ENCODE results near the gene ARHGEF17.
A peak's percentile ranks its signal among the peaks of the same experiment; 100 is the strongest.

The ARHGEF17 gene

DNA sequence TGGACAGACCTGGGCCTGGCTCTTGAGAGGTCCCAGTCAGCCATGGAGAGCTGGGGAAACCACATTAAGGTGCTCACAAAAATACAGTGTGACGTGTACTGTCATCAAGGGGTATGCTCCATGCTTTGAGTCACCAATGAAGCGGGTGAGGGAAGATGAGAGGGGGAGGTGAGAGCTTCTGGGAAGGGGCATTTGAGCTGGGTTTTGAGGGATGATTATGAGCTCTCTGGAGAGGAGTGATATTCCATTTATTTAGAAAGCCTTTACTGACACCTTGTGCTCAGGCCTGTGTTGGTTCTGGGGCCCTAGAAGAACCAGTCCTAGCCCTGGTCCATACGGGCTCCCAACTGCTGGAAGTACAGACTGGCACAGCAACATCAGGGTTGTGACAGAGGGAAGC, 10.4 kb upstream of the ARHGEF17 start:
- H3K4me3 ChIP-seq (ENCODE audit: low read depth, low read length): no peak overlapping the region
- no peaks in the 10 kb centered on the region for H3K4me1 ChIP-seq
- no peak overlapping the region for H2AFZ ChIP-seq
- TF ChIP-seq, protein P1, sequence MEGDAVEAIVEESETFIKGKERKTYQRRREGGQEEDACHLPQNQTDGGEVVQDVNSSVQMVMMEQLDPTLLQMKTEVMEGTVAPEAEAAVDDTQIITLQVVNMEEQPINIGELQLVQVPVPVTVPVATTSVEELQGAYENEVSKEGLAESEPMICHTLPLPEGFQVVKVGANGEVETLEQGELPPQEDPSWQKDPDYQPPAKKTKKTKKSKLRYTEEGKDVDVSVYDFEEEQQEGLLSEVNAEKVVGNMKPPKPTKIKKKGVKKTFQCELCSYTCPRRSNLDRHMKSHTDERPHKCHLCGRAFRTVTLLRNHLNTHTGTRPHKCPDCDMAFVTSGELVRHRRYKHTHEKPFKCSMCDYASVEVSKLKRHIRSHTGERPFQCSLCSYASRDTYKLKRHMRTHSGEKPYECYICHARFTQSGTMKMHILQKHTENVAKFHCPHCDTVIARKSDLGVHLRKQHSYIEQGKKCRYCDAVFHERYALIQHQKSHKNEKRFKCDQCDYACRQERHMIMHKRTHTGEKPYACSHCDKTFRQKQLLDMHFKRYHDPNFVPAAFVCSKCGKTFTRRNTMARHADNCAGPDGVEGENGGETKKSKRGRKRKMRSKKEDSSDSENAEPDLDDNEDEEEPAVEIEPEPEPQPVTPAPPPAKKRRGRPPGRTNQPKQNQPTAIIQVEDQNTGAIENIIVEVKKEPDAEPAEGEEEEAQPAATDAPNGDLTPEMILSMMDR (IDR thresholded peaks at IDR 0.05): no peak
- H3K36me3 ChIP-seq (ENCODE audit: control insufficient read depth, insufficient read depth, low read length): no peaks in the 10 kb centered on the region
- no peak overlapping the region for H3K9ac ChIP-seq
- no peak overlapping the region for H3K4me2 ChIP-seq (ENCODE audit: low read length)
- no peaks in the 10 kb centered on the region for H3K9me3 ChIP-seq (ENCODE audit: control insufficient read depth, low read length)
- H3K27ac ChIP-seq: no peak overlapping the region
- H3K27me3 ChIP-seq (ENCODE audit: control insufficient read depth, insufficient read depth, low read length): no peaks in the 10 kb centered on the region
- no peaks in the 10 kb centered on the region for H3K79me2 ChIP-seq

DNA sequence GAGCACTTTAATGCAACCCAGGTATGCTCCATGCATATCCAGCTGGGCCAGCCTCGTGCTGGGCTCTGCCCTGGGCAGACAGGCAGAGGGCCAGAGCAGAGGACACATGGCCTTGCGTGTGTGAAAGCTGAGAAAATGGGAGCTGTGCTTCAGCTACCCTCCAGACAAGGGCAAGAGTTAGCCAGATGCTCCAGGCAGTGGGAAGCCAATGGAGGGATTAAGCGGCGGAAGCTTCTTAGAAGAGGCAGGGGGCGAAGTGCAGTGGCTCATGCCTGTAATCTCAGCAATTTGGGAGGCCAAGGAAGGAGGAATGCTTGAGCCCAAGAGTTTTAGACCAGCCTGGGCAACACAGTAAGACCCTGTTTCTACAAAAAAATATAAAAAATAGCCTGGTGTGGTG, 9.8 kb upstream of the ARHGEF17 start:
- H3K27ac ChIP-seq: no peak overlapping the region
- H3K4me3 ChIP-seq (ENCODE audit: low read depth, low read length): no peak overlapping the region
- no peaks in the 10 kb centered on the region for H3K79me2 ChIP-seq
- TF ChIP-seq, protein P1 (IDR thresholded peaks at IDR 0.05): no peak
- H3K9me3 ChIP-seq (ENCODE audit: control insufficient read depth, low read length): no peaks in the 10 kb centered on the region
- H3K4me1 ChIP-seq: no peaks in the 10 kb centered on the region
- H3K9ac ChIP-seq: no peak overlapping the region
- H3K27me3 ChIP-seq (ENCODE audit: control insufficient read depth, insufficient read depth, low read length): no peaks in the 10 kb centered on the region
- no peaks in the 10 kb centered on the region for H3K36me3 ChIP-seq (ENCODE audit: control insufficient read depth, insufficient read depth, low read length)
- H2AFZ ChIP-seq: no peak overlapping the region
- H3K4me2 ChIP-seq (ENCODE audit: low read length): no peak overlapping the region

DNA sequence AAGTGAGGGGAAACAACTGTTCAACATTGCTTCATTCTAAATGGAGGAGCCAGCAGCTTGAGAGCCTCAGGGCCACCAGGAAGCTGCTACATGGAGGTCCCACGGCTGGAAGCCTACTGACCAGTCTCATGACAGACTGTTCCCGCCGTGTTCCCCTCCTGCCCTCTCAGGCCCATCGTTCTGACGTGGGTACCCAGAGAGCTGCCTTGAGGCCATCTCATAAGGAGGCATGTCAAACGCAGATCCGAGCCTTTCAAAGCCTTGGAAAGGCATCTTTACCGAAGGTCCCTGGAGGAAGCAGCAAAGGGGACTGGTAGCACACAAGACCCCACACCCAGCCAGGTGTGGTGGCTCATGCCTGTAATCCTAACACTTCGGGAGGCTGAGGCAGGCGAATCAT, 8.3 kb upstream of the ARHGEF17 start:
- no peaks in the 10 kb centered on the region for H3K4me1 ChIP-seq
- H3K4me3 ChIP-seq (ENCODE audit: low read depth, low read length): no peak overlapping the region
- TF ChIP-seq, protein P1 (IDR thresholded peaks at IDR 0.05): no peak
- H3K27me3 ChIP-seq (ENCODE audit: control insufficient read depth, insufficient read depth, low read length): no peaks in the 10 kb centered on the region
- no peaks in the 10 kb centered on the region for H3K36me3 ChIP-seq (ENCODE audit: control insufficient read depth, insufficient read depth, low read length)
- no peak overlapping the region for H3K27ac ChIP-seq
- H3K9me3 ChIP-seq (ENCODE audit: control insufficient read depth, low read length): no peaks in the 10 kb centered on the region
- H3K9ac ChIP-seq: no peak overlapping the region
- H3K79me2 ChIP-seq: no peaks in the 10 kb centered on the region
- H2AFZ ChIP-seq: no peak overlapping the region
- no peak overlapping the region for H3K4me2 ChIP-seq (ENCODE audit: low read length)

DNA sequence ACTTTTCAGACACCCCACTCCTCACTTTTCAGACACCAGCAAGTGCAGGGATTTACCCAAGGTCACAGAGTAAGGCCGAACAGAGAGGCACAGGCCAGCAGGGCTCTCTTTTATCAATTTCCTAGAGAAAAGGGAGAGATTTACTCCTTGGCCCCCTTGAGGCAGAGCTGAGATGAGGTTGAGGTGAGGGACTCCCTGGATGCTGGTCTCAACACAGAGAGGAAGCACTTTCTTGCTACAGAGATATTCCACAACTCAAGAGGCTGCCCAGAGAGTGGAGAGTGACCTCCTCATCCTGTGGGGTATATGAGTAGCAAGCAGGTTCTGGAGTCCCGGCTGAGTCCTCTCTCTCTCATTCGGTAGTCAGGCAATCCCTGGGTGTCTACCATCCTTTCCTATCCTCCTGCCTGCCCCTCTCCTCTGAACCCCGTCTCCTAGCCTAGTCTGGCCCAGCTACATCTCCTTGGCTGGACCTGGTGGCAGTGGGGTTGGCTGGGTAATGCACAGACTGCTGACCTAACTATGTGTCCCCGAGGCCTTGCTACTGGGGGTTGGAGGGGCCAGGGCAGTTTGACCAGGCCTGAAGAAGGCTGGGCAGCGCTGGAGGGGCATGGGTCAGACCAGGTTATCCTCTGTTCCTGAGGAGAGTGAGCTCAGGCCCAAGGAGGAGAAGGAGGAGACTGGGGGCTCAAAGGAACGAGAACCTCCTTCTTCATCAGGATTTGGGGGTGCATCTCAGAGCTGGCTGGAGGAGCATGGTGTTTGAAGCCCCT, 1.8 kb upstream of the ARHGEF17 start:
- H3K27me3 ChIP-seq (ENCODE audit: control insufficient read depth, insufficient read depth, low read length): no peaks in the 10 kb centered on the region
- no peak overlapping the region for H3K9ac ChIP-seq
- TF ChIP-seq, protein P1 (IDR thresholded peaks at IDR 0.05): no peak
- H2AFZ ChIP-seq: no peak overlapping the region
- no peak overlapping the region for H3K4me3 ChIP-seq (ENCODE audit: low read depth, low read length)
- no peaks in the 10 kb centered on the region for H3K9me3 ChIP-seq (ENCODE audit: control insufficient read depth, low read length)
- H3K79me2 ChIP-seq: peaks cover 6% of the 10 kb centered on the region
- no peaks in the 10 kb centered on the region for H3K36me3 ChIP-seq (ENCODE audit: control insufficient read depth, insufficient read depth, low read length)
- H3K4me1 ChIP-seq: peaks cover 5% of the 10 kb centered on the region
- H3K4me2 ChIP-seq (ENCODE audit: low read length): no peak overlapping the region
- H3K27ac ChIP-seq: no peak overlapping the region

DNA sequence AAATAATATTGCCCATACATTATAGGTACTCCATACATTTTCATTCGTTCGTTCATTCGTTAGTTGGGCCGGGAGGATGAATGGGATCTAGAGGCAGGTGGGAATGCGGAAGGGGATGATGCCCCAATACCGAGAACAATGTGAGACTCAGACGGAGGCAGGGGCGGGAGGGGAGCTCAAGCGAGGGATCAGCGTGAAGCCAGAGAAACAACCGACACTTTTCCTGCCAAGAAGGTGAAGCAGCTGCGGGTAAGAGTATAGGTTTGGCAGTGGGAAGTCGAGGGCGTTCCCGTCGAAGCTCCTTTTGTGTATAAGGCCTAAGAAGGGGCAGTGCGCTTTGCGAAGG, 1.1 kb upstream of the ARHGEF17 start:
- Histone ChIP-seq H3K9ac (no peak overlapping the region), H3K9me3 (ENCODE audit: control insufficient read depth, low read length) (no peaks in the 10 kb centered on the region), H3K27me3 (ENCODE audit: control insufficient read depth, insufficient read depth, low read length) (no peaks in the 10 kb centered on the region), H3K36me3 (ENCODE audit: control insufficient read depth, insufficient read depth, low read length) (no peaks in the 10 kb centered on the region), H3K79me2 (peaks cover 6% of the 10 kb centered on the region), H2AFZ (peak overlapping the region; percentile 79), H3K27ac (peak overlapping the region; percentile 66), H3K4me3 (ENCODE audit: low read depth, low read length) (peak overlapping the region; percentile 42), H3K4me2 (ENCODE audit: low read length) (peak overlapping the region; percentile 72), H3K4me1 (peaks cover 5% of the 10 kb centered on the region)
- TF ChIP-seq, protein P1 (IDR thresholded peaks at IDR 0.05): no peak

Data from parathyroid adenoma (tissue), 2 donors.